HCT116 (cell line): ENCODE data around the gene FADS6. TPM values are rescaled to one million over a fixed set of nuclear protein-coding genes. Genes with fewer than 3 reads are reported as not detected.

Experiments used
- ATAC-seq: fragments of 200-7000 bp; cut with Tn5 transposase; 2 replicates; pipeline ENCODE4 v1.9.1; 2020; ENCODE audit warnings: mild to moderate bottlenecking, moderate library complexity
- BruUV-seq: library from RNA; stranded (reverse); fragments of 400-500 nt; replicated peaks from 2 replicates; lab custom pipeline; 2021; lab: Mats Ljungman, UMichigan
- CTCF ChIA-PET: fragments of 300-600 bp; sonication (Branson Sonifier 250); formaldehyde crosslinking; loops from one replicate; lab custom pipeline; 2021; ENCODE audit warnings: antibody characterized with exemption; lab: Charles Lee
- POLR2A ChIA-PET: fragments of 300-600, 350-600 bp; sonication (Branson Sonifier 250); formaldehyde crosslinking; loops from one replicate; lab custom pipeline; 2021; ENCODE audit warnings: antibody characterized with exemption; lab: Charles Lee
- RAD21 ChIA-PET, 2 experiments: fragments of 300-600 bp; sonication (Branson Sonifier 250); formaldehyde crosslinking; loops; one replicate each; lab custom pipeline; 2023; ENCODE audit warnings: low total read pairs in 2 of 2; ENCODE audit not compliant: uncharacterized antibody in 2 of 2, unreplicated experiment in 2 of 2, low non-redundant PET in 1 of 2; lab: Charles Lee
- DNase-seq: peaks from one replicate; pipeline ENCODE4 v3.0.0-alpha.2; 2010; ENCODE audit warnings: low read depth, low spot score
- H2AFZ ChIP-seq: fragments of 200-600 bp; shearing (Covaris generic), sonication (generic); 2 replicates; pipeline ENCODE4 v1.6.1; 2017; ENCODE audit warnings: low read depth, mixed run types, mixed read lengths, antibody characterized with exemption, low read length; ENCODE audit not compliant: poor library complexity, severe bottlenecking
- H3K27ac ChIP-seq: 2 replicates; pipeline ENCODE4 v1.5.1; 2012; ENCODE audit warnings: low read depth, low read length
- H3K27me3 ChIP-seq: fragments of 200-600 bp; sonication (generic); 2 replicates; pipeline ENCODE4 v1.6.1; 2016; ENCODE audit warnings: mixed run types, low read length, mixed read lengths; ENCODE audit not compliant: insufficient read depth
- H3K36me3 ChIP-seq, 2 experiments: fragments of 200-500 bp in 1 of 2; fragments of 200-600 bp in 1 of 2; sonication (Bioruptor generic) in 1 of 2; sonication (generic) in 1 of 2; 2 replicates each; pipeline versions ENCODE4 v1.5.1 to v1.6.1; 2014 to 2016; ENCODE audit warnings: low read length in 2 of 2, inconsistent platforms in 1 of 2, mixed read lengths in 1 of 2, mixed run types in 1 of 2; ENCODE audit not compliant: insufficient read depth in 2 of 2, control insufficient read depth in 1 of 2
- H3K4me1 ChIP-seq, 2 experiments: fragments of 200-600 bp in 1 of 2; sonication (generic) in 1 of 2; 2 replicates each; pipeline versions ENCODE4 v1.5.1 to v1.6.1; 2012 to 2017; ENCODE audit warnings: low read length in 2 of 2, inconsistent platforms in 1 of 2, mild to moderate bottlenecking in 1 of 2, mixed read lengths in 1 of 2, mixed run types in 1 of 2, moderate library complexity in 1 of 2; ENCODE audit not compliant: insufficient read depth in 2 of 2, control insufficient read depth in 1 of 2
- H3K4me2 ChIP-seq: fragments of 200-600 bp; sonication (generic); 2 replicates; pipeline ENCODE4 v1.6.1; 2017; ENCODE audit warnings: mixed run types, low read length, mixed read lengths
- H3K4me3 ChIP-seq, 2 experiments: fragments of 200-600 bp in 1 of 2; sonication (generic) in 1 of 2; replicated peaks in 1 of 2; 2 replicates each; pipeline ENCODE4 v1.5.1; 2011 to 2016; ENCODE audit warnings: low read length in 2 of 2, control low read depth in 1 of 2, low read depth in 1 of 2, mild to moderate bottlenecking in 1 of 2, mixed read lengths in 1 of 2, mixed run types in 1 of 2
- H3K79me2 ChIP-seq: fragments of 200-600 bp; sonication (generic); 2 replicates; pipeline ENCODE4 v1.6.1; 2017; ENCODE audit warnings: mild to moderate bottlenecking, mixed run types, low read length, moderate library complexity, mixed read lengths; ENCODE audit not compliant: insufficient read depth
- H3K9ac ChIP-seq: fragments of 200-600 bp; sonication (generic); 2 replicates; pipeline ENCODE4 v1.6.1; 2016; ENCODE audit warnings: low read length, mixed read lengths
- H3K9me2 ChIP-seq: fragments of 200-600 bp; sonication (generic), shearing (Covaris generic); 2 replicates; pipeline ENCODE4 v1.6.1; 2017; ENCODE audit warnings: mixed run types, mild to moderate bottlenecking, moderate library complexity; ENCODE audit not compliant: insufficient read depth
- H3K9me3 ChIP-seq, 2 experiments: fragments of 200-500 bp in 1 of 2; fragments of 200-600 bp in 1 of 2; sonication (Bioruptor generic) in 1 of 2; sonication (generic) in 1 of 2; 2 replicates each; pipeline ENCODE4 v1.6.1; 2014 to 2017; ENCODE audit warnings: low read length in 2 of 2, mixed read lengths in 2 of 2, inconsistent platforms in 1 of 2, low read depth in 1 of 2, mild to moderate bottlenecking in 1 of 2, mixed run types in 1 of 2, moderate library complexity in 1 of 2; ENCODE audit not compliant: control insufficient read depth in 1 of 2, insufficient read depth in 1 of 2
- H4K20me1 ChIP-seq: fragments of 200-600 bp; sonication (generic), shearing (Covaris generic); 2 replicates; pipeline ENCODE4 v1.6.1; 2017; ENCODE audit warnings: mixed run types, mild to moderate bottlenecking, moderate library complexity; ENCODE audit not compliant: insufficient read depth
- CBX3 ChIP-seq: IDR thresholded peaks from 2 replicates; pipeline ENCODE4 v1.6.1; 2012; ENCODE audit warnings: low read depth
- EGR1 ChIP-seq: IDR thresholded peaks from 2 replicates; pipeline ENCODE4 v1.6.1; 2012; ENCODE audit warnings: low read depth
- ELF1 ChIP-seq: IDR thresholded peaks from 2 replicates; pipeline ENCODE4 v1.6.1; 2012; ENCODE audit warnings: low read depth, borderline replicate concordance
- EZH2phosphoT487 ChIP-seq: fragments of 200-600 bp; IDR thresholded peaks from 2 replicates; pipeline ENCODE4 v1.6.1; 2018; ENCODE audit warnings: antibody characterized with exemption, borderline replicate concordance
- FOSL1 ChIP-seq: IDR thresholded peaks from 2 replicates; pipeline ENCODE4 v1.6.1; 2012; ENCODE audit warnings: low read depth
- POLR2A ChIP-seq: IDR thresholded peaks from 2 replicates; pipeline ENCODE4 v1.7.0; 2011; ENCODE audit warnings: borderline replicate concordance; ENCODE audit not compliant: insufficient read depth, insufficient read length; ENCODE audit errors: extremely low read depth
- RAD21 ChIP-seq: IDR thresholded peaks from 2 replicates; pipeline ENCODE4 v1.6.1; 2012; ENCODE audit warnings: low read depth, mild to moderate bottlenecking
- SRF ChIP-seq: IDR thresholded peaks from 2 replicates; pipeline ENCODE4 v1.6.1; 2012; ENCODE audit warnings: low read depth
- TCF7L2 ChIP-seq: IDR thresholded peaks from 2 replicates; pipeline ENCODE4 v1.7.0; 2011; ENCODE audit warnings: borderline replicate concordance, inconsistent platforms; ENCODE audit not compliant: insufficient read depth, insufficient read length; ENCODE audit errors: extremely low read depth
- YY1 ChIP-seq: IDR thresholded peaks from 2 replicates; pipeline ENCODE4 v1.6.1; 2011; ENCODE audit warnings: low read length, low read depth, moderate library complexity, mild to moderate bottlenecking; ENCODE audit not compliant: insufficient replicate concordance; ENCODE audit errors: extremely low read depth
- ZNF274 ChIP-seq: fragments of 200-500 bp; sonication (Bioruptor generic); IDR thresholded peaks from 2 replicates; pipeline ENCODE4 v1.6.1; 2014; ENCODE audit warnings: mild to moderate bottlenecking, low read depth, low read length, inconsistent platforms
- intact Hi-C: fragments of 100-400 bp; cut with micrococcal nuclease; formaldehyde crosslinking; loops from 2 replicates; pipeline ENCODE4 v1.10.0; 2022
- total RNA-seq: library from RNA; stranded (reverse); gene quantifications from one replicate; pipeline ENCODE4 v1.2.1, GENCODE V29; 2021; ENCODE audit not compliant: unreplicated experiment
- TF ChIP-seq, protein P1 (sequence below): IDR thresholded peaks from 2 replicates; pipeline ENCODE4 v1.6.1; 2011; ENCODE audit warnings: mild to moderate bottlenecking, low read length, moderate library complexity; ENCODE audit not compliant: insufficient replicate concordance; ENCODE audit errors: extremely low read depth
- TF ChIP-seq, protein P2 (sequence below): IDR thresholded peaks from 2 replicates; pipeline ENCODE4 v1.6.1; 2012
- TF ChIP-seq, protein P3 (sequence below): IDR thresholded peaks from 2 replicates; pipeline ENCODE4 v1.6.1; 2012; ENCODE audit warnings: low read depth

The FADS6 gene
- total RNA-seq, 1 experiment from 2014 or later: not detected

DNA sequence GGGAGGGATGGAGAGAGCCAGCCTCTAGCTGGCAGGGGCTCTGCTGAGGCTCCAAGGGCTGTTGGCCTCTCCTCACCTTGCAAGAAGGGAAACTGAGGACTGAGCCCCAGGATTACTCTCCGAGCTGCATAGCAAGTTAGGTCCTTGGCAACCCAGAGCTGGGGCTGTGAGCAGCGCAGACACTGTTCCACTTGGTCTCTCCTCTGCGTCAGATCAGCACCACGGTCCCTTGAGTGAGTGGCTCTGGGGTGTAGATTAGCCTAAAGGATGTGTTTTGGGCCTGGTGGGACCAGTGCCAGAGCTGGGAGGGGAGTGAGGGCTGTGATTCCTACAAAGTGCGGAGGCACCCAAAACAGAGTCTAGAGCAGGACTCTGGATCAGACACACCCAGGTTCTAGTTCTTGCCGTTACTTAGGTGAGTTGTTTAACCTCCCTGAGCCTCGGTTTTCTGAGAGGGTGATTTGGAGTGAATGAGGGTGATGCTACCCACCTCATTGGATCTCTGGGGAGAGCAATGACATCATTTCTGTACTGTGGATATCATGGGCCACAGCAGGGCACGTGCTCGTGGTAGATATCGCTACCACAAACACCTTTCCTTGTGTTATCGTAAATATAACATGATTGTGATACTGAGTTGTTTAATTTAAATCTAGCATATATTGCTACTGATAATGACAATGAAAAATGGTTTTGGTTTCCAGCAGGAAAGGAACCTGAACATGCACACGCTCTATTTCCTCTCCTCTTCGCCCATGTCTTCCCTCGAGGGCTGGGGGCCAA lies 8.1 kb upstream of the FADS6 start:
- H4K20me1 ChIP-seq: no peaks in the 10 kb centered on the region
- ATAC-seq (no peak), DNase-seq (no peak)
- H3K79me2 ChIP-seq: no peaks in the 10 kb centered on the region
- peaks cover 3 to 26% of the 10 kb centered on the region in 2 experiments for H3K4me1 ChIP-seq
- intact Hi-C loops: no loop called here
- no peaks in the 10 kb centered on the region for H3K36me3 ChIP-seq
- POLR2A ChIA-PET: interaction anchor here (0.6 to 0.8 kb wide), 2 partner anchors 12 to 56 kb away, joined by 3 to 4 read pairs; no protein-coding TSS in a partner anchor
- H3K4me2 ChIP-seq: no peak overlapping the region
- no peaks in the 10 kb centered on the region for H3K9me2 ChIP-seq
- TF ChIP-seq ELF1 (no peak), YY1 (no peak), CBX3 (no peak)
- H3K27me3 ChIP-seq: peaks cover under 1% of the 10 kb centered on the region; the same call in 1 of the 2 replicates
- RAD21 ChIA-PET: no interaction called here
- no TSS peak for BruUV-seq
- no peak overlapping the region for H3K9ac ChIP-seq
- CTCF ChIA-PET: no interaction called here
- no peaks in the 10 kb centered on the region for H3K9me3 ChIP-seq
- H3K4me3 ChIP-seq: no peak overlapping the region
- H3K27ac ChIP-seq: no peak overlapping the region
- H2AFZ ChIP-seq: no peak overlapping the region

DNA sequence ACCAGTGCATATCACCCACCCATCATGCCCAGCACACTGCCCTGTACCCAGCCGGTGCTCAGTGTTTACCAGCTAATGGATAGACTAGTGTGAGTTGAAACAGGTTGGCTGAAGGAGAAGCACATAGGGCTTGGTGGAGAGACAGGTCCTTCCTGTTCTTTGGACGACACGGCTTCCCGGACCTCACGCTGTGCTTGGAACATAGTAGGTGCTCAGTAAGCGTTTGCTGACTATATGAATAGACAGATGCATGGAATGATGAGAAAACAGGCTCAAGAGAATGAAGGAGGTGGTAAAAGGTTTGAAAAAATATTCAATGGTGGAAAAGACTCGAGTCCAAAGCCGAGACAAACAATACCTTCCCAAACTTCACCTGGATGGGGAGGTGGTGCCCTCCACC lies 6.8 kb upstream of the FADS6 start:
- ATAC-seq: no peak
- H4K20me1 ChIP-seq: no peaks in the 10 kb centered on the region
- no peak overlapping the region for H3K9ac ChIP-seq
- H3K36me3 ChIP-seq: no peaks in the 10 kb centered on the region
- DNase-seq: no peak
- no peaks in the 10 kb centered on the region for H3K9me2 ChIP-seq
- no peak overlapping the region for H3K27ac ChIP-seq
- no peak overlapping the region for H3K4me2 ChIP-seq
- ChIA-PET CTCF (no interaction called here), POLR2A (no interaction called here), RAD21 (no interaction called here)
- peaks cover 3 to 19% of the 10 kb centered on the region in 2 experiments for H3K4me1 ChIP-seq
- no peak overlapping the region for H3K4me3 ChIP-seq
- H2AFZ ChIP-seq: no peak overlapping the region
- H3K27me3 ChIP-seq: peaks cover 6% of the 10 kb centered on the region; the same call in 1 of the 2 replicates
- intact Hi-C loops: no loop called here
- no peaks in the 10 kb centered on the region for H3K79me2 ChIP-seq
- no TSS peak for BruUV-seq
- H3K9me3 ChIP-seq: no peaks in the 10 kb centered on the region
- TF ChIP-seq TCF7L2 (no peak), ELF1 (no peak), SRF (no peak), CBX3 (no peak), EZH2phosphoT487 (no peak), RAD21 (no peak), POLR2A (no peak), EGR1 (no peak), ZNF274 (no peak), FOSL1 (no peak)
- TF ChIP-seq, protein P1, sequence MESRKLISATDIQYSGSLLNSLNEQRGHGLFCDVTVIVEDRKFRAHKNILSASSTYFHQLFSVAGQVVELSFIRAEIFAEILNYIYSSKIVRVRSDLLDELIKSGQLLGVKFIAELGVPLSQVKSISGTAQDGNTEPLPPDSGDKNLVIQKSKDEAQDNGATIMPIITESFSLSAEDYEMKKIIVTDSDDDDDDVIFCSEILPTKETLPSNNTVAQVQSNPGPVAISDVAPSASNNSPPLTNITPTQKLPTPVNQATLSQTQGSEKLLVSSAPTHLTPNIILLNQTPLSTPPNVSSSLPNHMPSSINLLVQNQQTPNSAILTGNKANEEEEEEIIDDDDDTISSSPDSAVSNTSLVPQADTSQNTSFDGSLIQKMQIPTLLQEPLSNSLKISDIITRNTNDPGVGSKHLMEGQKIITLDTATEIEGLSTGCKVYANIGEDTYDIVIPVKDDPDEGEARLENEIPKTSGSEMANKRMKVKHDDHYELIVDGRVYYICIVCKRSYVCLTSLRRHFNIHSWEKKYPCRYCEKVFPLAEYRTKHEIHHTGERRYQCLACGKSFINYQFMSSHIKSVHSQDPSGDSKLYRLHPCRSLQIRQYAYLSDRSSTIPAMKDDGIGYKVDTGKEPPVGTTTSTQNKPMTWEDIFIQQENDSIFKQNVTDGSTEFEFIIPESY: no peak
- TF ChIP-seq, protein P2, sequence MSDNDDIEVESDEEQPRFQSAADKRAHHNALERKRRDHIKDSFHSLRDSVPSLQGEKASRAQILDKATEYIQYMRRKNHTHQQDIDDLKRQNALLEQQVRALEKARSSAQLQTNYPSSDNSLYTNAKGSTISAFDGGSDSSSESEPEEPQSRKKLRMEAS: no peak
- TF ChIP-seq, protein P3, sequence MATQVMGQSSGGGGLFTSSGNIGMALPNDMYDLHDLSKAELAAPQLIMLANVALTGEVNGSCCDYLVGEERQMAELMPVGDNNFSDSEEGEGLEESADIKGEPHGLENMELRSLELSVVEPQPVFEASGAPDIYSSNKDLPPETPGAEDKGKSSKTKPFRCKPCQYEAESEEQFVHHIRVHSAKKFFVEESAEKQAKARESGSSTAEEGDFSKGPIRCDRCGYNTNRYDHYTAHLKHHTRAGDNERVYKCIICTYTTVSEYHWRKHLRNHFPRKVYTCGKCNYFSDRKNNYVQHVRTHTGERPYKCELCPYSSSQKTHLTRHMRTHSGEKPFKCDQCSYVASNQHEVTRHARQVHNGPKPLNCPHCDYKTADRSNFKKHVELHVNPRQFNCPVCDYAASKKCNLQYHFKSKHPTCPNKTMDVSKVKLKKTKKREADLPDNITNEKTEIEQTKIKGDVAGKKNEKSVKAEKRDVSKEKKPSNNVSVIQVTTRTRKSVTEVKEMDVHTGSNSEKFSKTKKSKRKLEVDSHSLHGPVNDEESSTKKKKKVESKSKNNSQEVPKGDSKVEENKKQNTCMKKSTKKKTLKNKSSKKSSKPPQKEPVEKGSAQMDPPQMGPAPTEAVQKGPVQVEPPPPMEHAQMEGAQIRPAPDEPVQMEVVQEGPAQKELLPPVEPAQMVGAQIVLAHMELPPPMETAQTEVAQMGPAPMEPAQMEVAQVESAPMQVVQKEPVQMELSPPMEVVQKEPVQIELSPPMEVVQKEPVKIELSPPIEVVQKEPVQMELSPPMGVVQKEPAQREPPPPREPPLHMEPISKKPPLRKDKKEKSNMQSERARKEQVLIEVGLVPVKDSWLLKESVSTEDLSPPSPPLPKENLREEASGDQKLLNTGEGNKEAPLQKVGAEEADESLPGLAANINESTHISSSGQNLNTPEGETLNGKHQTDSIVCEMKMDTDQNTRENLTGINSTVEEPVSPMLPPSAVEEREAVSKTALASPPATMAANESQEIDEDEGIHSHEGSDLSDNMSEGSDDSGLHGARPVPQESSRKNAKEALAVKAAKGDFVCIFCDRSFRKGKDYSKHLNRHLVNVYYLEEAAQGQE: no peak
